H1 (cell line): Measurements from ENCODE around the gene ALDH1L2. TPM values are rescaled to one million over a fixed set of nuclear protein-coding genes. Genes with fewer than 3 reads are reported as not detected.

Source experiments
- CTCF ChIA-PET: fragments of 300-600 bp; sonication (Branson Sonifier 250); formaldehyde crosslinking; loops from one replicate; lab custom pipeline; 2021; ENCODE audit not compliant: partially characterized antibody; lab: Charles Lee
- POLR2A ChIA-PET: fragments of 300-600 bp; sonication (Branson Sonifier 250); formaldehyde crosslinking; loops from one replicate; lab custom pipeline; 2021; ENCODE audit warnings: inconsistent platforms; ENCODE audit not compliant: partially characterized antibody; lab: Charles Lee
- DNase-seq, 2 experiments: peaks; one replicate each; pipeline versions ENCODE4 v3.0.0 to v3.0.0-alpha.2; 2010 to 2022; ENCODE audit warnings: low spot score in 2 of 2, low read depth in 1 of 2, mixed read lengths in 1 of 2
- FAIRE-seq: peaks from 2 replicates; lab custom pipeline; 2011; peaks lifted over from hg19 to GRCh38; lab: Jason Lieb, UNC
- H2AFZ ChIP-seq: 2 replicates; pipeline ENCODE4 v1.8.1; 2012; ENCODE audit warnings: low read length, inconsistent platforms
- H2AK5ac ChIP-seq: 2 replicates; pipeline ENCODE4 v1.6.1; 2013; ENCODE audit warnings: low read depth, low read length
- H2BK120ac ChIP-seq: replicated peaks from 2 replicates; pipeline ENCODE3; 2013; ENCODE audit warnings: low read depth, low read length, inconsistent platforms
- H2BK12ac ChIP-seq: 2 replicates; pipeline ENCODE4 v1.6.1; 2013; ENCODE audit warnings: low read depth, low read length
- H2BK15ac ChIP-seq: 2 replicates; pipeline ENCODE4 v1.6.1; 2013; ENCODE audit warnings: low read length
- H2BK20ac ChIP-seq: 2 replicates; pipeline ENCODE4 v1.6.1; 2013; ENCODE audit warnings: low read length
- H2BK5ac ChIP-seq: 2 replicates; pipeline ENCODE4 v1.6.1; 2013; ENCODE audit warnings: low read depth, low read length
- H3K14ac ChIP-seq: 2 replicates; pipeline ENCODE4 v1.6.1; 2013; ENCODE audit warnings: inconsistent platforms; ENCODE audit not compliant: insufficient read length
- H3K18ac ChIP-seq: 2 replicates; pipeline ENCODE4 v1.6.1; 2013; ENCODE audit warnings: low read length; ENCODE audit errors: extremely low read depth
- H3K23ac ChIP-seq: 2 replicates; pipeline ENCODE4 v1.6.1; 2013; ENCODE audit warnings: inconsistent platforms; ENCODE audit not compliant: insufficient read length
- H3K23me2 ChIP-seq: 2 replicates; pipeline ENCODE4 v1.6.1; 2013; ENCODE audit warnings: low read depth, low read length
- H3K27ac ChIP-seq: 2 replicates; pipeline ENCODE4 v1.6.1; 2011; ENCODE audit warnings: low read depth, low read length, inconsistent platforms
- H3K27me3 ChIP-seq, 4 experiments: replicated peaks in 1 of 4; 1 replicate in 1 of 4; 2 replicates in 3 of 4; pipeline versions ENCODE4 v1.6.1 to v1.8.1; 2011 to 2013; ENCODE audit warnings: low read length in 3 of 4, mild to moderate bottlenecking in 3 of 4, inconsistent platforms in 2 of 4, mixed read lengths in 2 of 4, moderate library complexity in 1 of 4; ENCODE audit not compliant: control insufficient read depth in 3 of 4, insufficient read depth in 3 of 4; ENCODE audit errors: extremely low read depth in 1 of 4
- H3K36me3 ChIP-seq, 4 experiments: 2 replicates each; pipeline versions ENCODE4 v1.6.1 to v1.8.1; 2011 to 2013; ENCODE audit warnings: mild to moderate bottlenecking in 4 of 4, low read length in 3 of 4, moderate library complexity in 2 of 4, control low read depth in 1 of 4, inconsistent platforms in 1 of 4; ENCODE audit not compliant: insufficient read depth in 4 of 4, control insufficient read depth in 2 of 4
- H3K4ac ChIP-seq: replicated peaks from 2 replicates; pipeline ENCODE3; 2013; ENCODE audit warnings: low read length, low read depth, mixed read lengths, inconsistent platforms; ENCODE audit not compliant: insufficient read length
- H3K4me1 ChIP-seq, 4 experiments: replicated peaks in 1 of 4; 1 replicate in 1 of 4; 2 replicates in 3 of 4; pipeline versions ENCODE4 v1.6.1 to v1.8.1; 2011 to 2013; ENCODE audit warnings: low read length in 3 of 4, inconsistent platforms in 2 of 4, mixed read lengths in 1 of 4; ENCODE audit not compliant: insufficient read depth in 4 of 4, control insufficient read depth in 3 of 4
- H3K4me2 ChIP-seq, 2 experiments: 2 replicates each; pipeline versions ENCODE4 v1.6.1 to v1.8.1; 2011 to 2013; ENCODE audit warnings: low read depth in 2 of 2, low read length in 2 of 2, control low read depth in 1 of 2, inconsistent platforms in 1 of 2, mild to moderate bottlenecking in 1 of 2; ENCODE audit not compliant: insufficient read depth in 1 of 2
- H3K4me3 ChIP-seq, 4 experiments: fragments of 200-600, 300-600 bp in 1 of 4; sonication (generic), shearing (Covaris generic), sonication (Bioruptor Twin) in 1 of 4; 2 replicates each; pipeline versions ENCODE4 v1.5.1 to v1.8.1; 2011 to 2016; ENCODE audit warnings: low read length in 4 of 4, low read depth in 3 of 4, control low read depth in 2 of 4, inconsistent platforms in 2 of 4, mild to moderate bottlenecking in 2 of 4, mixed read lengths in 1 of 4, moderate library complexity in 1 of 4; ENCODE audit not compliant: insufficient read depth in 2 of 4; ENCODE audit errors: extremely low read depth in 1 of 4
- H3K56ac ChIP-seq: replicated peaks from 2 replicates; pipeline ENCODE3; 2013; ENCODE audit warnings: low read depth, mild to moderate bottlenecking, mixed read lengths, low read length, inconsistent platforms; ENCODE audit not compliant: insufficient read length
- H3K79me1 ChIP-seq: 2 replicates; pipeline ENCODE4 v1.6.1; 2013; ENCODE audit warnings: low read depth, low read length, control low read depth
- H3K79me2 ChIP-seq, 2 experiments: 2 replicates each; pipeline versions ENCODE4 v1.6.1 to v1.8.1; 2012 to 2013; ENCODE audit warnings: low read length in 2 of 2, mild to moderate bottlenecking in 2 of 2, inconsistent platforms in 1 of 2; ENCODE audit not compliant: insufficient read depth in 2 of 2, control insufficient read depth in 1 of 2
- H3K9ac ChIP-seq, 4 experiments: replicated peaks in 1 of 4; 1 replicate in 1 of 4; 2 replicates in 3 of 4; pipeline versions ENCODE4 v1.6.1 to v1.8.1; 2011 to 2013; ENCODE audit warnings: low read depth in 3 of 4, low read length in 3 of 4, control low read depth in 2 of 4, mild to moderate bottlenecking in 2 of 4, moderate library complexity in 2 of 4, inconsistent platforms in 1 of 4; ENCODE audit errors: extremely low read depth in 1 of 4
- H3K9me3 ChIP-seq, 2 experiments: 2 replicates each; pipeline versions ENCODE4 v1.6.1 to v1.8.1; 2012 to 2013; ENCODE audit warnings: mild to moderate bottlenecking in 2 of 2, moderate library complexity in 2 of 2, control low read depth in 1 of 2, inconsistent platforms in 1 of 2, low read depth in 1 of 2, low read length in 1 of 2, mixed read lengths in 1 of 2; ENCODE audit not compliant: insufficient read depth in 2 of 2
- H4K20me1 ChIP-seq, 2 experiments: replicated peaks in 1 of 2; 2 replicates each; pipeline versions ENCODE3 to v1.8.1; 2011 to 2013; ENCODE audit warnings: inconsistent platforms in 2 of 2, low read length in 2 of 2, mild to moderate bottlenecking in 1 of 2; ENCODE audit not compliant: insufficient read depth in 2 of 2, control insufficient read depth in 1 of 2
- H4K5ac ChIP-seq: 2 replicates; pipeline ENCODE4 v1.6.1; 2013; ENCODE audit warnings: low read length, low read depth, mixed read lengths, inconsistent platforms; ENCODE audit not compliant: insufficient read length
- H4K8ac ChIP-seq: 2 replicates; pipeline ENCODE4 v1.8.0; 2013; ENCODE audit warnings: mild to moderate bottlenecking, moderate library complexity, low read length, inconsistent platforms; ENCODE audit not compliant: insufficient read depth; ENCODE audit errors: extremely low read depth
- H4K91ac ChIP-seq: replicated peaks from 2 replicates; pipeline ENCODE3; 2013; ENCODE audit warnings: low read length, mixed read lengths, inconsistent platforms; ENCODE audit not compliant: insufficient read length
- CEBPB ChIP-seq: IDR thresholded peaks from 2 replicates; pipeline ENCODE4 v1.6.1; 2012; ENCODE audit warnings: low read depth, low read length
- PHF8 ChIP-seq: fragments of 200-600 bp; sonication (generic); conservative IDR thresholded peaks from 2 replicates; pipeline ENCODE4 v1.7.1; 2012; ENCODE audit warnings: low read depth, mild to moderate bottlenecking, inconsistent platforms, low read length, moderate library complexity
- WGBS, 2 experiments: shearing (Covaris generic) in 1 of 2; methylation state at CpG; one replicate each; pipeline versions ENCODE4 v1.1.6 to v1.1.7; 2013 to 2015; ENCODE audit warnings: low lambda C conversion rate in 2 of 2, mixed read lengths in 2 of 2, inconsistent platforms in 1 of 2, low coverage in 1 of 2, missing lambda C conversion rate in 1 of 2; ENCODE audit not compliant: insufficient replicate concordance in 2 of 2, insufficient coverage in 1 of 2, insufficient read length in 1 of 2; ENCODE audit errors: extremely low coverage in 1 of 2, missing lambda C conversion rate in 1 of 2; 5-methylcytosine and 5-hydroxymethylcytosine counted together
- polyA plus RNA-seq, 7 experiments: library from polyadenylated mRNA; depleted of rRNA in 3 of 7; stranded (reverse) in 5 of 7; unstranded in 2 of 7; fragments of >200 nt in 5 of 7; fragments of 200-250 nt in 2 of 7; gene quantifications; 1 replicate in 5 of 7; 2 replicates in 1 of 7; 4 replicates in 1 of 7; pipeline versions ENCODE4 v1.2.1 to v1.2.3, GENCODE V29; 2011 to 2013; ENCODE audit warnings: missing spikeins in 2 of 7, mixed read lengths in 2 of 7
- total RNA-seq: library from RNA; stranded (reverse); fragmentation: NEBNext Ultra II Directional; extraction: Animal tissue kit (Norgen Biotek cat#: 25700); gene quantifications from 2 replicates; pipeline ENCODE4 v1.2.1, GENCODE V29; 2021

ALDH1L2 gene
- total and polyA plus RNA-seq, 2 of the 8 experiments (the other 6 are each of a cell fraction or from before 2014, with no cell fraction given): 3.7 to 7.2 TPM

DNA sequence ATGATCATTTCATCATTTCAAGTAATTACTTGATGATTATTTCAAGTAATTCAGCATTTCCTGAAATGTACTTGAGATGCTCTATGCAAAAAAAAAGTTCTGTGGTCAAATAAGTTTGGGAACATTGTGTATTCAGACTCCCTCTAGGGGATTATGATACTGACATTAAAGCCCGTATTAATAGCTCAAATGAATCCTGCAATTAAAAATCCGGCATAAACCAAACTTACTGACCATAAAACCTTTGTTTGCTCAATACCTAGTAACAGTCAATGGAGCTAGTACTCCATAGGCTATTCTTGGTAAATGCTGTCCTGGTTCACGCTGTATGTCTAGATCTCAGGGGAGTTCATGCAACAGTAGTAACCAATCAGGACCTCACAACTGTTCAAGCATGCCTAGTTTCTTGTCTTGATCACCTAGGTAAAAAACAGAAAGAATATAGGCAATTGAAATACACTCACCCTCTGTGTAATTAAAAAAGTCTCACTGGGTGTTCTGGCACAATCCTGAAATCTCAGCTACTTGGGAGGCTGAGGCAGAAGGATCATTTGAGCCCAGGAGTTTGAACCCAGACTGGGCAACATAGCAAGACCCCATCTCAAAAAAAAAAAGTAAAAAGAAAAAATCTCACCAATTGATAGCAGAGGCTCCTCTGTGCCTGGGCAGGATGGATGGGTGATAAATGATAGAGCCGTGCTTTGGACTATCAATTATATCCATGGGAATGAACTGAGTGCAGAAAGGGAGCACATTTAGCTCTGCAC, 14.1 kb downstream of the ALDH1L2 start:
- H3K4me2 ChIP-seq: no peak overlapping the region
- TF ChIP-seq PHF8 (no peak), CEBPB (no peak)
- H3K36me3 ChIP-seq: no peaks in the 10 kb centered on the region; a peak in 1 of 8 replicates
- 74% methylated on average over 4 of the region's 4 CpGs; no CpG with 5 or more reads in 1 of the 2 experiments for WGBS, 2 experiments
- DNase-seq: no peak
- no peak overlapping the region for H3K18ac ChIP-seq
- H3K4me3 ChIP-seq: no peak overlapping the region
- no peak for FAIRE-seq
- no peak overlapping the region for H3K14ac ChIP-seq
- no peak overlapping the region for H2BK15ac ChIP-seq
- H4K5ac ChIP-seq: no peak overlapping the region
- H3K23ac ChIP-seq: no peak overlapping the region
- H2BK12ac ChIP-seq: no peak overlapping the region
- no peak overlapping the region for H4K91ac ChIP-seq
- H3K4me1 ChIP-seq: no peaks in the 10 kb centered on the region
- H3K56ac ChIP-seq: no peak overlapping the region
- H3K9ac ChIP-seq: no peak overlapping the region
- H3K4ac ChIP-seq: no peak overlapping the region
- no peaks in the 10 kb centered on the region for H3K79me1 ChIP-seq
- H4K8ac ChIP-seq: no peak overlapping the region
- no peaks in the 10 kb centered on the region for H3K79me2 ChIP-seq
- no peaks in the 10 kb centered on the region for H3K27me3 ChIP-seq
- no peak overlapping the region for H2BK120ac ChIP-seq
- no peak overlapping the region for H2BK5ac ChIP-seq
- H3K9me3 ChIP-seq: no peaks in the 10 kb centered on the region
- no peaks in the 10 kb centered on the region for H3K23me2 ChIP-seq
- POLR2A ChIA-PET: interaction anchor here (1.5 to 2.0 kb wide), 4 partner anchors 8 to 38 kb away, joined by 3 to 6 read pairs (median 4); partner anchors contain the start of gene WASHC4
- CTCF ChIA-PET: interaction anchor here (0.5 to 1.6 kb wide), 8 partner anchors 9 to 710 kb away, joined by 3 to 4 read pairs (median 3); no protein-coding TSS in a partner anchor
- H2AFZ ChIP-seq: no peak overlapping the region
- no peaks in the 10 kb centered on the region for H4K20me1 ChIP-seq
- no peak overlapping the region for H2BK20ac ChIP-seq
- no peak overlapping the region for H3K27ac ChIP-seq
- no peak overlapping the region for H2AK5ac ChIP-seq
